Panc1 (cell line): ENCODE measurements around the gene ADGRG7.

Experiments used
- CTCF ChIP-seq: fragments of 450-650 bp; IDR thresholded peaks from 2 replicates; pipeline ENCODE4 v1.5.1; 2017; ENCODE audit warnings: mild to moderate bottlenecking
- POLR2AphosphoS5 ChIP-seq: IDR thresholded peaks from 2 replicates; pipeline ENCODE4 v1.6.1; 2012; ENCODE audit warnings: mild to moderate bottlenecking, low read depth, low read length, moderate library complexity
- REST ChIP-seq, 2 experiments: IDR thresholded peaks; 2 replicates each; pipeline ENCODE4 v1.6.1; 2011 to 2012; ENCODE audit warnings: low read depth in 2 of 2, control low read depth in 1 of 2, low read length in 1 of 2, mild to moderate bottlenecking in 1 of 2, moderate library complexity in 1 of 2; ENCODE audit not compliant: insufficient read depth in 1 of 2
- TCF7L2 ChIP-seq: IDR thresholded peaks from 2 replicates; pipeline ENCODE4 v1.6.1; 2011; ENCODE audit warnings: mild to moderate bottlenecking, low read depth, low read length, inconsistent platforms

GRCh38 chr3:100708989-100709841 lies 99.8 kb downstream of the ADGRG7 start, which contains the start of gene TFG:
- TF ChIP-seq CTCF (no peak), TCF7L2 (no peak), REST (IDR thresholded peaks at IDR 0.05; ENCODE audit: insufficient read depth in 1 of 2, low read depth in 2 of 2, low read length in 1 of 2) (no peak; a peak in 1 of 4 replicates), POLR2AphosphoS5 (peak; percentile 85)
